Embryonic facial prominence (tissue), 1 donor: ENCODE data around the gene RARRES2.
"Not testable (repeated sequence)": the region's sequence is repeated elsewhere in the genome, so short reads cannot be mapped to it uniquely, and the experiment has no call there.

Experiments used
- DNase-seq: peaks from one replicate; pipeline ENCODE4 v3.0.0-alpha.2; 2016; ENCODE audit errors: extremely low spot score

RARRES2 gene

GRCh38 chr7:150288816-150289215 is 52.6 kb downstream of the RARRES2 start:
- not testable (repeated sequence) for DNase-seq
